Mesenteric fat pad (tissue), 1 donor: Measurements from ENCODE around the gene FRRS1. TPM values are rescaled to one million over a fixed set of nuclear protein-coding genes. Genes with fewer than 3 reads are reported as not detected.

Source experiments
- total RNA-seq: library from RNA; stranded (reverse); fragmentation: NEBNext Ultra II Directional; extraction: Animal tissue kit (Norgen Biotek cat#: 25700); gene quantifications from one replicate; pipeline ENCODE4 v1.2.1, GENCODE V29; 2021
- donor health status: DM: yes; HTN: yes; CAD: no.

Gene FRRS1
- total RNA-seq, 1 donor from 2014 or later = 6.0 TPM

Other genes starting within 250 kb of the FRRS1 start
- gene PALMD, start 120.5 kb downstream of the FRRS1 start, total RNA-seq = 212 TPM
- gene AGL, start 83.7 kb upstream of the FRRS1 start, total RNA-seq = 17.5 TPM
- 18.0 TPM for gene SLC35A3, start 203.4 kb upstream of the FRRS1 start, total RNA-seq